Sigmoid colon (tissue), 7 donors: Measurements from ENCODE around the gene CCSAP. TPM values are rescaled to one million over a fixed set of nuclear protein-coding genes. Genes with fewer than 3 reads are reported as not detected.

Experiments
- DNase-seq: peaks from one replicate; pipeline ENCODE4 v3.0.0-alpha.2; 2019
- H3K27ac ChIP-seq, 4 donors: fragments of 200-600 bp; sonication (generic); one replicate each; pipeline ENCODE4 v1.5.1; 2016 to 2019; ENCODE audit warnings: mild to moderate bottlenecking in 1 of 4
- H3K27me3 ChIP-seq, 3 donors: fragments of 200-600 bp; sonication (generic); one replicate each; pipeline ENCODE4 v1.5.1; 2019; ENCODE audit warnings: mild to moderate bottlenecking in 1 of 3
- H3K36me3 ChIP-seq, 4 donors: fragments of 200-600 bp; sonication (generic); one replicate each; pipeline ENCODE4 v1.5.1; 2016 to 2019
- H3K4me1 ChIP-seq, 4 donors: fragments of 200-600 bp; sonication (generic); one replicate each; pipeline ENCODE4 v1.5.1; 2017 to 2019
- H3K4me3 ChIP-seq, 4 donors: fragments of 200-600 bp; sonication (generic); one replicate each; pipeline ENCODE4 v1.5.1; 2017 to 2019; ENCODE audit warnings: mild to moderate bottlenecking in 2 of 4, moderate library complexity in 1 of 4
- H3K9me3 ChIP-seq, 4 donors: fragments of 200-600 bp in 3 of 4; sonication (generic) in 3 of 4; one replicate each; pipeline versions ENCODE4 v1.5.1 to v1.6.1; 2013 to 2019
- CTCF ChIP-seq, 4 experiments: fragments of 450-650 bp in 3 of 4; fragments of 200-600 bp in 1 of 4; IDR thresholded peaks; one replicate each; pipeline ENCODE4 v1.5.1; 2016 to 2019; ENCODE audit warnings: antibody characterized with exemption in 4 of 4, mild to moderate bottlenecking in 3 of 4, moderate library complexity in 2 of 4
- EP300 ChIP-seq, 4 donors: sonication (generic); formaldehyde crosslinking; IDR thresholded peaks; one replicate each; pipeline ENCODE4 v1.6.1; 2017; ENCODE audit warnings: antibody characterized with exemption in 4 of 4
- POLR2A ChIP-seq, 2 donors: fragments of 450-650 bp; IDR thresholded peaks; one replicate each; pipeline ENCODE4 v1.6.1; 2016; ENCODE audit warnings: antibody characterized with exemption in 2 of 2, mild to moderate bottlenecking in 2 of 2, moderate library complexity in 2 of 2
- POLR2AphosphoS5 ChIP-seq, 4 donors: sonication (generic); formaldehyde crosslinking; IDR thresholded peaks; one replicate each; pipeline ENCODE4 v1.6.1; 2017; ENCODE audit warnings: antibody characterized with exemption in 4 of 4
- WGBS, 2 donors: extraction: QIAGEN DNeasy Blood & Tissue Kit; methylation state at CpG; one replicate each; pipeline ENCODE4 v1.1.7; 2013; 5-methylcytosine and 5-hydroxymethylcytosine counted together
- intact Hi-C: fragments of 100-400 bp; cut with DNase I; formaldehyde crosslinking; loops from one replicate; pipeline ENCODE4 v1.15.1; 2023
- polyA plus RNA-seq, 3 donors: library from polyadenylated mRNA; stranded (reverse); fragments of 200-250 nt; gene quantifications; one replicate each; pipeline ENCODE4 v1.2.3, GENCODE V29; 2013
- total RNA-seq, 4 donors: library from RNA; depleted of rRNA; stranded (reverse); fragments of >200 nt; gene quantifications; one replicate each; pipeline ENCODE4 v1.1.0, GENCODE V29; 2016
- donor health status: healthy with polysubstance abuse.
- donor health status: Bipolar disorder and iron deficiency.
- donor health status: healthy.

The CCSAP gene
- total and polyA plus RNA-seq, 7 donors, result 0.60 to 6.1 (median 3.8) TPM

- H3K9me3 ChIP-seq, result no peaks in the 10 kb centered on the region
- DNase-seq, result no peak
- TF ChIP-seq POLR2A (IDR thresholded peaks at IDR 0.05), result no peak
- no peak for TF ChIP-seq POLR2AphosphoS5 (IDR thresholded peaks at IDR 0.05)
- TF ChIP-seq CTCF (IDR thresholded peaks at IDR 0.05), result no peak
- TF ChIP-seq EP300 (IDR thresholded peaks at IDR 0.05), result no peak
- intact Hi-C loops, result no loop called here
- H3K27me3 ChIP-seq, result peaks cover 0 to 4% (median under 1%) of the 10 kb centered on the region in 3 donors
- no peak overlapping the region for H3K27ac ChIP-seq
- WGBS, 2 donors, result 55 to 72% methylated on average over 2 of the region's 2 CpGs
- H3K4me1 ChIP-seq, result no peaks in the 10 kb centered on the region
- H3K4me3 ChIP-seq, result no peak overlapping the region
- H3K36me3 ChIP-seq, result no peaks in the 10 kb centered on the region
Observed at GRCh38 chr1:229368347-229368746, 25.5 kb upstream of the CCSAP start.

DNA sequence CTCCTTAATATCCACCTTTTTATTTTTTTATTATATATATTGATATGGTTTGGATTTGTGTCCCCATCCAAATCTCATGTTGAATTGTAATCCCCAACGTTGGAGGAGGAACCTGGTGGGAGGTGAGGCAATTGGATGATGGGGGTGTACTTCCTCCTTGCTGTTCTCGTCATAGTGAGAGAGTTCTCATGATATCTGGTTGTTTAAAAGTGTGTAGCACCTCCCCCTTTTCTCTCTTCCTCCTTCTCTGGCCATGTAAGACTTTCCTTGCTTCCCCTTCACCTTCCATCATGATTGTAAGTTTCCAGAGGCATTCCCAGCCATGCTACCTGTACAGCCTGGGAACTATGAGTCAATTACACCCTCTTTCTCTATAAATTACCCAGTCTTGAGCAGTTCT, 22.7 kb upstream of the CCSAP start:
- intact Hi-C loops, result no loop called here
- Histone ChIP-seq H3K27me3 (peaks cover 0 to 16% (median 13%) of the 10 kb centered on the region in 3 donors), H3K4me3 (no peak overlapping the region), H3K36me3 (no peaks in the 10 kb centered on the region), H3K4me1 (no peaks in the 10 kb centered on the region), H3K9me3 (no peaks in the 10 kb centered on the region), H3K27ac (no peak overlapping the region)
- TF ChIP-seq POLR2A (IDR thresholded peaks at IDR 0.05), result no peak
- TF ChIP-seq CTCF (IDR thresholded peaks at IDR 0.05), result no peak
- no peak for TF ChIP-seq POLR2AphosphoS5 (IDR thresholded peaks at IDR 0.05)
- no peak for TF ChIP-seq EP300 (IDR thresholded peaks at IDR 0.05)
- WGBS, 2 donors, result 39% methylated on average over 2 of the region's 2 CpGs
- no peak for DNase-seq

GRCh38 chr1:229364207-229365065, 21.6 kb upstream of the CCSAP start:
- no peak overlapping the region for H3K27ac ChIP-seq
- TF ChIP-seq POLR2A (IDR thresholded peaks at IDR 0.05), result no peak
- no peak for TF ChIP-seq EP300 (IDR thresholded peaks at IDR 0.05)
- no peak for TF ChIP-seq CTCF (IDR thresholded peaks at IDR 0.05)
- TF ChIP-seq POLR2AphosphoS5 (IDR thresholded peaks at IDR 0.05), result no peak
- intact Hi-C loops, result no loop called here
- DNase-seq, result no peak
- H3K9me3 ChIP-seq, result no peaks in the 10 kb centered on the region
- H3K4me3 ChIP-seq, result no peak overlapping the region
- no peaks in the 10 kb centered on the region for H3K4me1 ChIP-seq
- H3K36me3 ChIP-seq, result no peaks in the 10 kb centered on the region
- peaks cover 0 to 16% (median 13%) of the 10 kb centered on the region in 3 donors for H3K27me3 ChIP-seq
- whole genome bisulfite sequencing, 2 donors, result 82 to 86% methylated on average over 12 of the region's 12 CpGs

DNA sequence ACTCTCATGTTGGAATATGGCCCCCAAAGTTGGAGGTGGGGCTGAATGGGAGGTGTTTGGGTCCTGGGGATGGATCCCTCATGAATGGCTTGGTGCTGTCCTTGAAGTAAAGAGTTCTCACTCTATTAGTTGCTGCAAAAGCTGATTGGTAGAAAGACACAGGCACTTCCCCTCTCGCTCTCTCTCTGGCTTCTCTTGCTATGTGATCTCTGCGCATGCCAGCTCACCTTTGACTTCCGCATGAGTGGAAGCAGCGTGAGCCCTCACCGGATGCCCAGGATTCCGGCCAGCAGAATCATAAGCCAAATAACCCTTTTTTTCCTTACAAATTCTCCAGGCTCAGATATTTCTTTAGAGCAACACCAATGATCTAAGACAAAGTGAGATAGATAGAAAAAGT, 20.9 kb upstream of the CCSAP start:
- no peak for TF ChIP-seq POLR2A (IDR thresholded peaks at IDR 0.05)
- no peak for TF ChIP-seq CTCF (IDR thresholded peaks at IDR 0.05)
- TF ChIP-seq EP300 (IDR thresholded peaks at IDR 0.05), result no peak
- TF ChIP-seq POLR2AphosphoS5 (IDR thresholded peaks at IDR 0.05), result no peak
- no peaks in the 10 kb centered on the region for H3K36me3 ChIP-seq
- intact Hi-C loops, result no loop called here
- H3K27ac ChIP-seq, result no peak overlapping the region
- no peak overlapping the region for H3K4me3 ChIP-seq
- no peaks in the 10 kb centered on the region for H3K9me3 ChIP-seq
- peaks cover 0 to 16% (median 13%) of the 10 kb centered on the region in 3 donors for H3K27me3 ChIP-seq
- DNase-seq, result no peak
- no peaks in the 10 kb centered on the region for H3K4me1 ChIP-seq
- 77 to 83% methylated on average over 6 of the region's 6 CpGs for WGBS, 2 donors
